ENCODE measurements around the gene WDR3. TPM values are rescaled to one million over a fixed set of nuclear protein-coding genes. Genes with fewer than 3 reads are reported as not detected.

WDR3 gene
- total and polyA plus RNA-seq, 2 experiments from 2014 or later, result 20.7 to 24.3 TPM

- 88% methylated on average over 5 of the region's 5 CpGs for WGBS (ENCODE audit: low lambda C conversion rate, missing lambda C conversion rate)
These were observed 52.1 kb downstream of the WDR3 start for GRCh38 chr1:117981455-117982192.

GRCh38 chr1:117985239-117985638 lies 55.7 kb downstream of the WDR3 start:
- no peak overlapping the region for H3K4me3 ChIP-seq
- H3K9me3 ChIP-seq (ENCODE audit: low read depth), result no peaks in the 10 kb centered on the region
- H3K27ac ChIP-seq, result no peak overlapping the region
- no peaks in the 10 kb centered on the region for H3K4me1 ChIP-seq (ENCODE audit: insufficient read depth)
- TF ChIP-seq CTCF (IDR thresholded peaks at IDR 0.05; ENCODE audit: poor library complexity) (no peak), EZH2 (IDR thresholded peaks at IDR 0.05; ENCODE audit: borderline replicate concordance) (no peak), EZH2phosphoT487 (IDR thresholded peaks at IDR 0.05; ENCODE audit: low read depth, severe bottlenecking, unreplicated experiment) (no peak)
- H3K9me2 ChIP-seq (replicated peaks; ENCODE audit: insufficient read depth), result no peaks in the 10 kb centered on the region
- H4K20me1 ChIP-seq (ENCODE audit: insufficient read depth, poor library complexity, severe bottlenecking), result no peaks in the 10 kb centered on the region
- WGBS (ENCODE audit: low lambda C conversion rate, missing lambda C conversion rate), result 70% methylated on average over 1 of the region's 1 CpG
- no peaks in the 10 kb centered on the region for H3K79me2 ChIP-seq
- no peak overlapping the region for H2AFZ ChIP-seq
- H3K4me2 ChIP-seq, result no peak overlapping the region
- DNase-seq (ENCODE audit: low spot score), result no peak
- H3K27me3 ChIP-seq, result no peaks in the 10 kb centered on the region
- H3K36me3 ChIP-seq (replicated peaks; ENCODE audit: insufficient read depth, low read depth), result no peaks in the 10 kb centered on the region

More at GRCh38 chr1:117981455-117982192, 52.1 kb downstream of the WDR3 start:
- Histone ChIP-seq H2AFZ (no peak overlapping the region), H3K9me3 (ENCODE audit: low read depth) (no peaks in the 10 kb centered on the region), H3K27me3 (no peaks in the 10 kb centered on the region), H3K9me2 (replicated peaks; ENCODE audit: insufficient read depth) (no peaks in the 10 kb centered on the region), H3K4me2 (no peak overlapping the region), H3K27ac (no peak overlapping the region), H3K4me1 (ENCODE audit: insufficient read depth) (no peaks in the 10 kb centered on the region), H3K4me3 (no peak overlapping the region), H4K20me1 (ENCODE audit: insufficient read depth, poor library complexity, severe bottlenecking) (no peaks in the 10 kb centered on the region), H3K79me2 (no peaks in the 10 kb centered on the region), H3K36me3 (replicated peaks; ENCODE audit: insufficient read depth, low read depth) (no peaks in the 10 kb centered on the region)
- TF ChIP-seq EZH2phosphoT487 (IDR thresholded peaks at IDR 0.05; ENCODE audit: low read depth, severe bottlenecking, unreplicated experiment) (no peak), CTCF (IDR thresholded peaks at IDR 0.05; ENCODE audit: poor library complexity) (no peak), EZH2 (IDR thresholded peaks at IDR 0.05; ENCODE audit: borderline replicate concordance) (no peak)
- DNase-seq (ENCODE audit: low spot score), result no peak

DNA sequence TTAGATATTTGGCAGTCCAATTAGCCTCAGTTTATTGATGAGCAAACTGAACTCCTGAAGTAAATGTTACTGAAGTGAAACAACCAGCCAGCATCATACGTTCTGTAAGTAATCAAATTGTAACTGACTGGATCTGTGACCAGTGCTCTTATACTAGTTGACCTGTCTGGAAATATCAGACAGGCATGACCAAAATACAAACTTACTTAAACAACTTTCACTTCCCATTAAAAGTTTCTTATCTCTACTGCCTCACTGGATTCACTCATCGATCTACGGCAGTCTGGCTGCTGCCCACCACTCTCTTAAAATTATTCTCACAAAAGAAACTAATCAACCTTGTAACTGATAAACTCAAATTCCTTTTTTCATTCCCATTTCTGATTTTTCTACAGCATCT lies 56.4 kb downstream of the WDR3 start:
- H3K4me2 ChIP-seq, result no peak overlapping the region
- DNase-seq (ENCODE audit: low spot score), result no peak
- H3K36me3 ChIP-seq (replicated peaks; ENCODE audit: insufficient read depth, low read depth), result no peaks in the 10 kb centered on the region
- H3K27ac ChIP-seq, result no peak overlapping the region
- no peaks in the 10 kb centered on the region for H3K4me1 ChIP-seq (ENCODE audit: insufficient read depth)
- WGBS (ENCODE audit: low lambda C conversion rate, missing lambda C conversion rate), result 77% methylated on average over 3 of the region's 3 CpGs
- no peaks in the 10 kb centered on the region for H3K9me3 ChIP-seq (ENCODE audit: low read depth)
- H3K79me2 ChIP-seq, result no peaks in the 10 kb centered on the region
- no peaks in the 10 kb centered on the region for H3K9me2 ChIP-seq (replicated peaks; ENCODE audit: insufficient read depth)
- H4K20me1 ChIP-seq (ENCODE audit: insufficient read depth, poor library complexity, severe bottlenecking), result no peaks in the 10 kb centered on the region
- TF ChIP-seq EZH2 (IDR thresholded peaks at IDR 0.05; ENCODE audit: borderline replicate concordance) (no peak), CTCF (IDR thresholded peaks at IDR 0.05; ENCODE audit: poor library complexity) (no peak), EZH2phosphoT487 (IDR thresholded peaks at IDR 0.05; ENCODE audit: low read depth, severe bottlenecking, unreplicated experiment) (no peak)
- no peaks in the 10 kb centered on the region for H3K27me3 ChIP-seq
- H2AFZ ChIP-seq, result no peak overlapping the region
- H3K4me3 ChIP-seq, result no peak overlapping the region

All from hepatocyte (in vitro differentiated cells).